Left ventricle myocardium superior (tissue), 1 donor: Measurements from ENCODE around the gene CRB1. TPM values are rescaled to one million over a fixed set of nuclear protein-coding genes. Genes with fewer than 3 reads are reported as not detected.

Experiments used
- ATAC-seq: fragments of 200-7000 bp; cut with Tn5 transposase; one replicate; pipeline ENCODE4 v1.9.1; 2020; ENCODE audit warnings: mild to moderate bottlenecking, moderate library complexity
- DNase-seq: peaks from one replicate; pipeline ENCODE4 v3.0.0-alpha.2; 2020
- intact Hi-C: fragments of 100-400 bp; cut with micrococcal nuclease; formaldehyde crosslinking; loops from one replicate; pipeline ENCODE4 v1.11.0; 2022
- long read RNA-seq: library from polyadenylated mRNA; unstranded; transcript quantifications from one replicate; pipeline ENCODE4 v2.0.0, GENCODE V29; 2021
- total RNA-seq: library from RNA; stranded (reverse); fragmentation: NEBNext Ultra II Directional; extraction: Animal tissue kit (Norgen Biotek cat#: 25700); gene quantifications from one replicate; pipeline ENCODE4 v1.2.1, GENCODE V29; 2021
- donor health status: DM: no; HTN: yes; CAD: no; lungs with severe emphysema.

CRB1 gene
- total RNA-seq: 0.79 TPM
- long read RNA-seq: 0 reads

DNA sequence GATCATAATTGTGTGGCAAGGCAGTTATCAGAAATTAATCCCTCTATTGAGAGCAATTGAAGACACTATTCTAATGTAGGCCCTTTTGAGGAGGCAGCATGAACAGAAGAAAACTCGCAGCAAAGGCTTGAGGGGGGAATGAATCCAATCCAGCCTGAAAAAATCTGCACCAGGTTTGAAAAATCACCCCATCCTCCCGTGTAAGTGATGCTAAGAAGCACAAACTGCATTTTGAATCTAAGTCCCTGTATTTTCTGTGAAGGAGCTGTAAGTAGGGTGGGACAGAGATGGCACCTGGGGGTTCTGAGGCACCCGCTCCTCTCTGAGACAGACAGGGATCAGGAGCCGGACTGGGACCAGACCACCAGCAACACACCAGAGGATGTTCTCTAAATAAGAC lies at the start of gene CRB1:
TSS of gene CRB1 (plus strand) at position 241 of the 400 bp plus-strand sequence. CDS start 161 bp downstream, outside the sequence.
- intact Hi-C loops: no loop called here

DNA sequence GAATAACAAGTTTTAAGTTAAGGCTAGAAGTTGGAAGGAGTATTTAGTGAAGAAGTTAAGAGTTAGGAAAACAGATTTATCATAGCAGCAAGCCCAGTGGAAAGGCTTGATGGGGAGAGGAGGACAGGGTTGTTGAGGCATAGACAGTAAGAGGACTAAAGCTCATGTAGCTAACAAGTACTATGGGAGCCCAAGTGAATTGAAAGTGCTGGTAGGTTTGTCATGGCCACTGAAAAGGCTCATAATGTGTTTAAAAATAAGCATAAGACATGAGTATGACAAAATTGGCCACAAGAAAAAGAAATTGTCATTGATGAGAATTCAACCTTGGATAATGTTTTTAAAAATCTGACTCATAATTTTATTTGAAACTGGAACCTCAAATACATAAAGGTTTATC lies 49.2 kb upstream of the CRB1 start:
- ATAC-seq: no peak
- intact Hi-C loops: no loop called here
- DNase-seq: no peak

More for the DNA sequence above, at the start of gene CRB1:
- no peak for ATAC-seq
- no peak for DNase-seq

DNA sequence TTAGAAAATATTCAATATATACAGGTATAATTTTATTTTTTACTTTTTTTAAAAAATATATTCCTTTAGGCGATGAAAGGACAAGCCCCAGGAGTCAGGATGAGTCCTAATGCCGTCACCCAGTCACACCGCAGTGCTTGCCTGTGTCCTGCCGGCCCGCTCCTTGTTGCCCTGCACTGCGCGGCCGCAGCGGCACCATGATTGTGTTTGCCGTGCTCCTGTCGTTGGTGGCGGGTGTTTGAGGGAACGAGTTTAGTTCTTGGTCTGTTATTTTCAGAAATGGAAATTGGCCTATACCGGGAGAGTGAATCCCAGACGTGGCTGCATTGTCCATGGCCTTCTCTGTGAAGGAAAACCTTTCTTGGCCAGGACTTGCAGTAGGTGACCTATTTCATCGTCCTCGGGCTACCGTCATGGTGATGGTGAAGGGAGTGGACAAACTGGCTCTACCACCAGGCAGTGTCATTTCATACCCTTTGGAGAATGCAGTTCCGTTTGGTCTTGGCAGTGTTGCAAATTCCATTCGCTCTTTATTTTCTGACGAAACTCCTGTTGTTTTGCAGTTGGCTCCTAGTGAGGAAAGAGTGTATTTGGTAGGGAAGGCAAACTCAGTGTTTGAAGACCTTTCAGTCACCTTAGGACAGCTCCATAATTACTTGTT lies 45.9 kb upstream of the CRB1 start:
- no peak for ATAC-seq
- intact Hi-C loops: no loop called here
- no peak for DNase-seq

DNA sequence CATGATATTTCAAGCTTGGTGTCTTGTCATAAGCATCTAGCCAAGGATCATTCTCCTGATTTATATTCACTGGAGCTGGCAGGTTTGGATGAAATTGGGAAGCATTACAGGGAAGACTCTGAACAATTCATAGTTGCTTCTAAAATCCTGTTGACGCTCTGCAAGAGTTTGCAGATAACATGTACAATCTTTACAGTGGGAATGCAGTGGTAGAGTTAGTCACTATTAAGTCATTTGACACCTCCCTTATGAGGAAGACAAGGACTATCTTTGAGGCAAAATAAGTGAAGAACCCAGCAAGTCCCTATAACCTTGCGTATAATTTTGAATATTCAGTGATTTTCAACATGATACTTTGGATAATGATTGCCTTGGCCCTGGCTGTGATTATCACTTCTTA lies 45.3 kb upstream of the CRB1 start:
- no peak for ATAC-seq
- intact Hi-C loops: no loop called here

DNA sequence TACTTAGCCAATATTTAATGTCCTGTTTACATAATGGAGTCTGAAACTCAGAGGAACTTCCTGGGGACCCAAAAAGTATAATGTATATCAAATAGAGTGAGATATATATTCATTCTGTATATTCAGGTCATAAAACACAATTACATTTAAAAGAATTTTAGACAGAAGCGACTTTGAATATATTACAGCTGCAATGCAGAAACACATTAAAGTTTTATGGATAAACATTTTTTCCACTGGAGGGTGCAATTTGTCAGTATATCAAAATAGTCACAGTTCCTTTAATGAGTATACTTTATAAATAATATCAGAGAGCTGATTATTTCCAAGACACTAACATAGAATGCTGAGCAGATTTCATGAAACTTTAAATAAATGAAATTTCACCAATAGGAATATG lies 43.9 kb upstream of the CRB1 start:
- DNase-seq (no peak), ATAC-seq (no peak)
- intact Hi-C loops: no loop called here

More for the DNA sequence above, 45.3 kb upstream of the CRB1 start:
- DNase-seq: no peak

DNA sequence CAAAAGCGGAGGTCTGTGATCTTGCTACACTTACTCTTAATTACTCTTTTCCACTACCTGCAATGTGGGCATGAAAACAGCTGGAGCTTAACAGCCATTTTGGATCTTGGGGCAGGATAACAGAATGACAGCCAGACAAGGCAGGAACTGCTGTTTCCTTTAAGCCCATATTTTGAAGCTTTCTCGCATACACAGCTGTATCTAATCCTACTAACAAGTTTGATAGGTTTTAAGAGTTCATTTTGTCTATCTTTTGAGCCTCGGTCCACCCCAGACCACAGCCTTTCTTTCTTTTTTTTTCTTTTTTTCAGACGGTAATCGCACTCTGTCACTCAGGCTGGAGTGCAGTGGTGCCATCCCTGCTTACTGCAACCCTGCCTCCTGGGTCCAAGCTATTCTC lies 42.4 kb upstream of the CRB1 start:
- intact Hi-C loops: no loop called here
- DNase-seq: no peak
- ATAC-seq: no peak

DNA sequence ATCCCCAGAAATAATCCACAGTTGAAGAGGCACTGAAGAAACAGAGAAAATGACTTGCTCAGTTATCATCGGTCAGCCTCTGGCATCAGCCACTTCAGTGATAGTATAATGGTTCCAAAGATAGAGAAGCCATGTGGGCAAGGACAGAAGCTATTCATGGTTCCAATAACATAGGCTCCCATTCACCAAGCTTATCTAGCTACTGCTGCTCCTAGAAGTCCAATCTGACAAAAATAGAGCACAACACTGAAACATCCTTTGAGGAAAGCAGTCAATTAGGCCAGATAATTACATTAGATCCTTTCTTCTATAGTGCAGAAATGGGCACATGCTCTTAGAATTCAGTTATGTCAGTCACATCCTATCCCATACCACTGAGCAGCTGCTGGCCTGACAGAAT lies 33.5 kb upstream of the CRB1 start:
- DNase-seq (no peak), ATAC-seq (peak; percentile 58)
- intact Hi-C loops: no loop called here

DNA sequence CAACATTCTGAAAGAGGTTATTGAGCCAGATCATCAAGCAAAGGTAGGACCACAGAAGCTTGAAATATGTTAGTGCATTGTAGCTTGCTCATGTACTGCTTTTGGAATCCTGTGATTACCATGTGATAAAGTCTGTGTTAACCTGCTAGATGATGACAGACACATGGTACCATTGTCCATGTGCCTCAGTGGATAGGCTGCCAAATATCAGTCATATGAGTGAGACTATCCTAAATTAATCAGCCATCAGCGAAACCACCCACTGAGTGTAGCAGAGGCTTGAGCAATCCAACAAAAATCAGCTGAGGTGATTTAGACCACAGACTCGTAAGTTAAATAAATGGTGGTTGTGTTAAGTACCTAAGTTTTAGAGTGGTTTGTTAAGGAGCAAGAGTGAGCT lies 32.7 kb upstream of the CRB1 start:
- DNase-seq (no peak), ATAC-seq (no peak)
- intact Hi-C loops: no loop called here

DNA sequence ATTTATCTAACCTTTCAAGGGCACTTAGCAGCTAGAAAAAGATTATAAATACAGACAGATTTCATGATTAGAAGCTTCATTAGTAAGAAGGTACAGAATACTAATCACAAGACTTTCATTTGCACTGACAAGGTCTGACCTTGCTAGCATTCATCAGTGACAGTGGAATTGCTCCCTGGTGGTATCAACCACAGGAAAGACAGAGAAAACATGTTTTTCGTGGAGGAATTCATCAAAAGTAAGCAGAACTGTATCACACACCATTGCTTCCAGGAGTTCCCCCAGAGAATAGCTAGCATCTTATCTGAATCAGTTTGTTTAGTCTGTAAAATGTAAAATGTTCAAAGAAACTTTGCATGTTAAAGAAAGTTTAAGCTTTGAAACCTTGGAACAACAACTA lies 20.6 kb upstream of the CRB1 start:
- intact Hi-C loops: no loop called here
- ATAC-seq: no peak

DNA sequence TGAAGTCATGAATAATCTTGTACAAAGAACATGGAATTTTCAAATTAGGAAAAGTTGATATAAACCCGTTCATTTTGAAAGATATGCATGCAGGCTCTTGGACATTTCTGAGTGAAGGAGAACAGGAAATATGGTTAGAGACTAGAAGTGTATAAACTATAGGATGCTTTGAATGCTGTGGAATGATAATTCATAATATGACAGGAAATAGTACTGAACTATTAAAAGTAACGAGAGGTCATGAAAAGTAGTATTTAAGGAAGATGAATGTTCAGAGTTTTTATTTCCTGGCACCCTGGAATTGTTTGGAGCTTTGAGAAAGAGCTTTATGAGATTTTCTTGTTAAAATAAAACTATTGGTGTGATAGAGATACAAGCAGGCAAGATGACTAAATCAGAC lies 18.7 kb upstream of the CRB1 start:
- DNase-seq: no peak
- ATAC-seq: no peak
- intact Hi-C loops: no loop called here

More for the DNA sequence above, 20.6 kb upstream of the CRB1 start:
- no peak for DNase-seq

DNA sequence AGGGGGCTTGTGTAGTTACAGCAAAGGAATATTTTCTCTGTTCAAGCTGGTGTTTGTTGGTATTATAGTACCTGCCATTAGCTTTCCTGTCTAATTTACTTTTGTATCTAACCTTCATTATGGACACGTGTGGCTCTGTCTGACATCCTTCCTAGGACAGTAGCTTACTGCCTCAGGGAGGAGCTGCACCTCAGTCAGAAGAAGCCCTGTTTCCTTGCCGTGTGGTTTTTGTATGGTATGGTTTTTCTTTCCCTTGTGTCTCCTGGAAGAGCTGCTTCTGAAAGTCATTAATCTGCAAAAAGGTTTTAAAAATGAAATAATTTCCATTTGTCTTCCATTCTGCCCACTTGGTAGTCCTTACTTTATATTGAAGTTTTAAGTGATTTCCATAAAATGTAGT lies 17.4 kb upstream of the CRB1 start:
- DNase-seq (no peak), ATAC-seq (no peak)
- intact Hi-C loops: no loop called here

DNA sequence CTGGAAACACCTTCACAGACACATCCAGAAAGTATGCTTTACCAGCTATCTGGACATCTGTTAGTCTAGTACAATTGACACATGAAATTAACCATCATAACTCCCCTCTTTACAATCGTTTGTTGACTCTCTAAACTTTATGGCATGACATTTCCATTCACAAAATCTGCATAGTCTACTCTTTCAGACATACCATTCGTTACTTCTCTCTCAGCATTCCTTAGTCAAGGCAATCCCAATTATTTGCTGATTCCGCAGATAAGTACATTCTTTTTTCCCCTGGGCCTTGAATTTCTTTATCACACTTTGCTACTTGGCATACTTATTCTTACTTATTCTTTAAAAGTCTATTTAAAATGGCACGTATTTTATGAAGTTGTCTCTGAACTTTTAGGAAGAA lies 15.1 kb upstream of the CRB1 start:
- no peak for DNase-seq
- ATAC-seq: no peak
- intact Hi-C loops: no loop called here

DNA sequence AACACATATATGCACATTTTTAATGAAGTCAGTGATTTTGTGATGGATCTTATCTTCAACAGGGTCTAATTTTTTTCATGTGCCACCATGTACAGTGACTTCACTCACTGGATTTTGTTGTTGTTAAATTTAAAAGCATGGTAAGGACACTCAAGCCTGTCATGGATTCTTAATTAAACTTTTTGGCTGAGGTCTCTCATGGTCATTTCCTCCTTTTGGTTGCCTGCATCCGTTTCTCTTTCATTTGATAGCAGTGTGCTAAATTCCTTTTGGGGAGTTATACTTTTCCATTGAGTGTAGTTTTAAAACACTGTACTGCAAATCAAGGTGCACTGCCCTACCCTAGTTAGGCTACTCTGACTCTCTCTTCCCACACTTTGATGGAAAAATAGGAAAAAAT lies 13.2 kb upstream of the CRB1 start:
- intact Hi-C loops: no loop called here

DNA sequence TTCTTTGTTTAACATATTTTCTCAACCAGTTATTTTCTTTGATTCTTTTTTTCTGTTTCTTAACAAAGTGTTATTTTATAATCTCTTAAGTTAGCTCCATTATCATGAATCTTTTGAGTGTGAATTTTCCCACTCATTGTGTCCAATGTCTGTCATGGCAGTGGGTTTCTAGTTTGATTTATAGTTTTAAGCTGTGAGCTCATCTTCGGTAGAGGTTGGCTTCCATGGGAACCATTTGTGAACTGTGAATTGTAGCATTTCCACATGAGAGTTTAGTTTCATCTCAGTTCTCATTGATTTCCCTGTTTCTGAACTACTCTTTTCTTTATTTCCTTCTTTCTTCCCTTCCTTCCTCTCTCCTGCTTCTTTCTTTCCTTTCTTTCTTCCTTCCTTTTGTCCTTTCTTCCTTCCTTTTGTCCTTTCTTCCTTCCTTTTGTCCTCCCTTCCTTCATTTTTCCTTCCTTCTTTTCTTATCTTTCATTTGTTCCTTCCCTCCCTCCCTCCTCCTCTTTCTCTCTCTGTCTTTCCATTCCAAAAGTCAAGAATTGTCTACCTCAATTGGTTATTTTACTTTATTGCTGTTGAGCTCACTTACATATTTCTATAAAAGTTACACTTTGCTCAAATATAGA lies 3.0 kb upstream of the CRB1 start:
- ATAC-seq (no peak), DNase-seq (no peak)
- intact Hi-C loops: no loop called here

More for the DNA sequence above, 13.2 kb upstream of the CRB1 start:
- ATAC-seq (no peak), DNase-seq (no peak)

DNA sequence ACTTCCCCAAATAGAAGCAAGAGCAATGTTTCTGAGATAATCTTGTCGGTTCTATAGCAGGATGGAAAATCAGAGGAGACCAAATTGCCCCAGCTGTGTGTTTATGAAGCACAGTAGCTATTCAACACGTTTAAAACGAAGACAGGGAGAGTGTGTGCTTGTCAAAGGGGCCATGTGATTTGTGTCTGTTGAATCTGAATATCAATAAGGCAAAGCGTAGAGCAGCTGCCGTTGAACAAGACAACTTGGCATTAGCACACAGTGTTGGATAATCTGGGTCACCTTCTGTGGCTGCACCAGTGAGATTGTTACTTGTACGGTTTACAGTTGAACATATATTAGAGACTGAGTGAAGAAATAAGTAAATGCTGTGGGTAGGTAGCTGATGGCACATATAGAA lies 1.0 kb downstream of the CRB1 start:
- DNase-seq (no peak), ATAC-seq (peak; percentile 73)
- intact Hi-C loops: no loop called here

DNA sequence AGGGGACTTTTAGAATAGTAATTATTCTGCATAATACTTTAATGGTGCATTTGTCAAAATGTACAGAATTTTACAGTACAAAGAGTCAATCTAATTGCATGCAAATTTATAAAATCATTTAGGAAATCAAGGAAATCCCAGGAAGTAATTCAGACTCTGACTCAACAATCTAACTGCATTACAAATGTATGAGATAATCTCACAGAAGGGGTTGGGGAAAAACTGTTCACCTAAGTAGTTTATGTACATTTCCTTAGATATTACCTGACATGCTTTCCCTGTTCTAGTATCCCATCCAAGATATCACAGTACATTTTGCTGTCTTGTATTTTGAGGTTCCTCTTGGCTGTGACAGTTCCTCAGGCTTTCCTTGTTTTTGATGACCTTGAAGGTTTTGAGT lies 4.7 kb downstream of the CRB1 start:
- intact Hi-C loops: no loop called here
- DNase-seq (no peak), ATAC-seq (no peak)

DNA sequence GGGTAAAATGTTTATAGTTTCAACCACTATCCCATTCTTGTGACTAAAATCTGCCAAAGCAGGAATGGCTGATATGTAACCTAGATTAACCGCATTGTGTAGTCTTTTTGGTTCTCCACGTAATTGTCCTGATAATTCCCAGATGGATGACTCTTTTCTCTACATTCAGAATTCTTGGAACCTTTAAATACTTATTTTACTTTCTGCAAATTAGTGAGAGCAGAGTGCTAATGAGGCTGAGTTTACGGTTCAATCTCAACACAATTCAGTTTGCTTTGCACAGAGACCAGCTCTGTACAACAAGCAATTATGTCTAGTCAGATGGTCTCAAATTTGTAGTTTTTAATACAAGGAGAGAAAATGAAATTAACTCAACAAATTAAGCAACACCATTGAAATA lies 9.1 kb downstream of the CRB1 start:
- DNase-seq: no peak
- intact Hi-C loops: no loop called here

DNA sequence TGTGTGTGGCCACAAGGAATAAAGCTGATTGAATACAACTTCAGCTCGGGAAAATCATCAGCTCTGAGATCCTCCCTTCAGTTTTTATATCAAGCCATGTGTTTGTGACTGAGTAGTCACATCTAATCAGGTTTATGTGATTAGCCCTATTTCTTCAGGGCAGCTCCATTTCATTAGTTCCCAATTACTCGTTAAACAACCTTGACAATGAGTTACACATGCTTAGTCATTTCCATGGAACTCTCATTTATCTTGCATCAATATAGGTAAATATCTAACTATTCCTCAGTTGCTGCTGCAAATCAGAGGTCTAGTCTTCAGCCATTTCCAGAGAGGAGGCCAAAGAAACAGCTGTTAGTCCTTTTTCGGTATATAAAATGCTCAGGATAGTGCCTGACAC lies 16.3 kb downstream of the CRB1 start:
- no peak for ATAC-seq
- no peak for DNase-seq
- intact Hi-C loops: no loop called here

More for the DNA sequence above, 9.1 kb downstream of the CRB1 start:
- ATAC-seq: no peak

DNA sequence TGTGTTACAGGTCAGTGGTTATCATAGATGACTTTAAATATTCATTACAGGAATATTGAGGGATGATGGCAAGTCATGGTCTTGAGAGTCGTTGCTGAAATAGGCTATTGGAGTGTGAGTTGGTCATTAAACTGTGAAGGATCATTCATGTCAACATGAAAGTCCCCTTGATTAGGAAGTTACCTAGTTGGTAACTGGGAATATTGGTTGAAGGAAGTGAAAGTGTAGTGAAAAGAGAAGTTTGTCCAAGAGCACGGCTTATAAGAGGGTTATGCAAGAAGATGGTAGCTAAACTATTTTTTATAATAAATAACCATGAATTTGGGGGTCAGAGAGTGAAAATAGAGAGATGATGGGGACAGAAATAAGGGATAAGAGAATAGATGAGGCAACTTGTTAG lies 16.9 kb downstream of the CRB1 start:
- intact Hi-C loops: no loop called here
- no peak for ATAC-seq
- DNase-seq: no peak

DNA sequence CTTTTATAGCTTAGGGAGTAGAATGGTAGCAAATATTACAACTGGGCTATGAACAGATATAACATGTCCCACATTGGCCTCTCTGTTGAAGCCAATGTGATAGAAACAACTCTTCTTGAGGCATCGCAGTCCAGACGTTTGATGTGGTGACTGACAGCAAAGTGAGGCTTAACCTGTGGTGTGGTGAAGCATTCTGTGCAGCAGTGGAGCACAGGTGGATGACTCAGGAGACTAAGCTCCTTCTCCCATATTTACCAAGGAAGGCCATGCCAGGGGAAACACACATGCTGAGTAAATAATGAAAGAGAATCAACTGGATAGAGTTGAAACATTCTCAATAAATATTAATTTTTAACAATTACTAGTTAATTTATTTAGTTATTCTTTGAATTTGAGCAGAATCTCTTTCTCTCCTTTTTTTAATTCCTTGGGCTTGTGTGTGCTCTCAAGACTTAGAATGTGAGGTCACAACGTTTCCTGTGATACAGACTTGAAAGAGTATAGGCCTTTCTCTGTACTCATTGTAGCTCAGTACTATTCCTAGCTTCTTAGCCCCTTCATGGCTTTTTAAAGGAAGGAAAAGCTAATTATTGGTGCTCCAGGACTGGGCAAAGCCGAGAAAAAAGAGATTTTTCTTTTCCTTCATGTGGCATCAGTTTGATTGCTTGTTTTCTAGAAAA lies 17.6 kb downstream of the CRB1 start:
- DNase-seq: no peak

DNA sequence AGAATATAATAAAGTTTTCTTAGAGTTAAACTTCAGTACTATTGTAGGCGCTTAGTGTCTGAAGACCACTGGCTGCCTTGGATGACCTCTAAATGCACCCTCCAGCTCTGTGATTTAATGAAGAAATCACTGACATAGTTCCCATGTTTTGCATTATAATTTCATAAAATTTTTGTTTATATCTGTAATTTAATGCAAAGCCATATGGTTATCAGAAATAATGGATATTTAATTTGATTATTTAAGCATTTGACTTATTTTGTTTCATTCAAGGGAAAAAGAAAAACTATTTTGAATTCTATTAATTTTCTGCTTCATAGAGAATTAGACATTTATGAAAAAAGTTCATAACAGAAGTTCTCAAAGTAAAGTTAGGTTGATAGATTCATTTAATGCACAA lies 18.6 kb downstream of the CRB1 start:
- DNase-seq (no peak), ATAC-seq (no peak)
- intact Hi-C loops: no loop called here

More for the DNA sequence above, 17.6 kb downstream of the CRB1 start:
- intact Hi-C loops: no loop called here
- no peak for ATAC-seq
